Measurements from ENCODE around the gene ZC3H12C. TPM values are rescaled to one million over a fixed set of nuclear protein-coding genes. Genes with fewer than 3 reads are reported as not detected.

The ZC3H12C gene
- total and polyA plus RNA-seq, 9 donors: 2.5 to 21.0 (median 16.2) TPM

DNA sequence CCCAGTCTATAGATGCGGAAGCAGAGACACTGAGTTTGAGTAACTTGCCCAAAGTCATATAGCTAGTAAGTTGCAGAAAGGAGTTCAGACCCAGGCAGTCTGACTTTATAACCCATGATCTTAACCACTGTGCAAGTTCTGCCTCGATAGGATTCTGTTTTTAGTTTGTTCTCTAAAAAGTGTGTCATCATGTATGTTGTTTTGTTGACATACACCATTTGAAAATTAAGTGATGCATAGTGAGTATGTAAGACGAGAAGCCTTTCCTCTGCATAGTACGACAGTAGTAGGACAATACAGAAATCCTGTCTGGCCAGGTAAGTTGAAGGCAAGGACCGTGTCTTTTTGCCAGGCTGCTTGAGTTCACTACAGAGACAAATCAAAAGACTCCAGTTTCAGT is 3.3 kb downstream of the ZC3H12C start:
- Histone ChIP-seq H3K27ac (no peak overlapping the region), H3K36me3 (no peaks in the 10 kb centered on the region), H3K27me3 (no peaks in the 10 kb centered on the region), H3K4me1 (ENCODE audit: insufficient read depth) (peaks cover 4% of the 10 kb centered on the region), H3K4me3 (no peak overlapping the region), H3K9me3 (no peaks in the 10 kb centered on the region)
- DNase-seq: no peak
- 85 to 89% (median 88%) methylated on average over 5 of the region's 5 CpGs for WGBS, 3 donors
- TF ChIP-seq EP300 (IDR thresholded peaks at IDR 0.05) (no peak), POLR2A (IDR thresholded peaks at IDR 0.05) (no peak)
- TF ChIP-seq, protein P1, sequence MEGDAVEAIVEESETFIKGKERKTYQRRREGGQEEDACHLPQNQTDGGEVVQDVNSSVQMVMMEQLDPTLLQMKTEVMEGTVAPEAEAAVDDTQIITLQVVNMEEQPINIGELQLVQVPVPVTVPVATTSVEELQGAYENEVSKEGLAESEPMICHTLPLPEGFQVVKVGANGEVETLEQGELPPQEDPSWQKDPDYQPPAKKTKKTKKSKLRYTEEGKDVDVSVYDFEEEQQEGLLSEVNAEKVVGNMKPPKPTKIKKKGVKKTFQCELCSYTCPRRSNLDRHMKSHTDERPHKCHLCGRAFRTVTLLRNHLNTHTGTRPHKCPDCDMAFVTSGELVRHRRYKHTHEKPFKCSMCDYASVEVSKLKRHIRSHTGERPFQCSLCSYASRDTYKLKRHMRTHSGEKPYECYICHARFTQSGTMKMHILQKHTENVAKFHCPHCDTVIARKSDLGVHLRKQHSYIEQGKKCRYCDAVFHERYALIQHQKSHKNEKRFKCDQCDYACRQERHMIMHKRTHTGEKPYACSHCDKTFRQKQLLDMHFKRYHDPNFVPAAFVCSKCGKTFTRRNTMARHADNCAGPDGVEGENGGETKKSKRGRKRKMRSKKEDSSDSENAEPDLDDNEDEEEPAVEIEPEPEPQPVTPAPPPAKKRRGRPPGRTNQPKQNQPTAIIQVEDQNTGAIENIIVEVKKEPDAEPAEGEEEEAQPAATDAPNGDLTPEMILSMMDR (IDR thresholded peaks at IDR 0.05): no peak
- intact Hi-C loops (cut with DNase I): loop anchor here in 2 of 4 donors (10.0 kb wide), 2 partner anchors 142 to 328 kb away; partner anchors contain the start of gene FDX1 (in 1 of the 2)

DNA sequence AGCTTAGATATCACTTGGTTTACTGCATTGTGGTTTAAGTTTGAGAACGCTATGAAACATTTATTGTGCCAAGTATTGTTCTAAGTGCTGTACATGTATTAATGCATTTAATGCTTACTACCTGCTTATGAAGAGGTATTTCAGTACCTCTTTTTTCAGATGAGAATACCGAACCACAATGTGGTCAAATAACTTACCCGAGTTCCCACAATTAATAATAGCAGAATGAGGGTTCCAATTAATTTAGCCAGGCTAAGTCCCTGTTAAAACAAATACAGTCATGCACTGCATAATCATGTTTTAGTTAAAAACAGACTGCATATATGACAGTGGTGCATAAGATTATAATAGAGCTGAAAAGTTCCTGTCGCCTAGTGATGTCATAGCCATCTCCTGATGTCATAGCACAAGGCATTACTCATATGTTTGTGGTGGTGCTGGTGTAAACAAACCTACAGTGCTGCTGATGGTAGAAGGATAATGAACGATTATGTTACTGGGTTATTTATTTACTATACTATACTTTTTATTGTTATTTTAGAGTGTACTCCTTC is 4.3 kb downstream of the ZC3H12C start:
- intact Hi-C loops (cut with DNase I): loop anchor here in 2 of 4 donors (10.0 kb wide), 2 partner anchors 143 to 327 kb away; partner anchors contain the start of gene FDX1 (in 1 of the 2)
- H3K36me3 ChIP-seq: no peaks in the 10 kb centered on the region
- no peak for DNase-seq
- peaks cover 4% of the 10 kb centered on the region for H3K4me1 ChIP-seq (ENCODE audit: insufficient read depth)
- H3K27me3 ChIP-seq: no peaks in the 10 kb centered on the region
- no peak overlapping the region for H3K4me3 ChIP-seq
- H3K9me3 ChIP-seq: no peaks in the 10 kb centered on the region
- no peak overlapping the region for H3K27ac ChIP-seq
- TF ChIP-seq EP300 (IDR thresholded peaks at IDR 0.05) (no peak), POLR2A (IDR thresholded peaks at IDR 0.05) (no peak)
- TF ChIP-seq, protein P1 (IDR thresholded peaks at IDR 0.05): no peak
- 91 to 95% (median 92%) methylated on average over 5 of the region's 5 CpGs for WGBS, 3 donors

DNA sequence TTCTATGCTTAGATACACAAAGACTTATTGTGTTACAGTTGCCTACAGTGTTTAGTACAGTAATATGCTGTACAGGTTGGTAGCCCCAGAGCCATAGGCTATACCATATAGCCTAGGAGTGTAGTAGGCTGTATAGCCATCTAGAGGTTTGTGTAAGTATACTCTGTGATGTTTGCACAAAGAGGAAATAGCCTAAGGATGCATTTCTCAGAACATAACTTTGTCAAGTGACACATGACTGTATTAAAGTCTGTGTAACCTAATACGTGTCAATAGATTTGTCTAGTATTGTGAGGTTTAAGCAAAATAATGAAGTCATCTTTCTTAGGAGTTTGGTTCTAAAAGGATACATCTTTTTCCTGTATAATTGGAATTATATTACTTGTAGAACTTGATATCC is 5.5 kb downstream of the ZC3H12C start:
- Histone ChIP-seq H3K4me1 (ENCODE audit: insufficient read depth) (peaks cover 4% of the 10 kb centered on the region), H3K27ac (no peak overlapping the region), H3K9me3 (no peaks in the 10 kb centered on the region), H3K27me3 (no peaks in the 10 kb centered on the region), H3K36me3 (no peaks in the 10 kb centered on the region), H3K4me3 (no peak overlapping the region)
- DNase-seq: no peak
- TF ChIP-seq, protein P1 (IDR thresholded peaks at IDR 0.05): no peak
- intact Hi-C loops (cut with DNase I): loop anchor here in 2 of 4 donors (10.0 kb wide), 2 partner anchors 144 to 326 kb away; partner anchors contain the start of gene FDX1 (in 1 of the 2)
- WGBS, 3 donors: 88 to 97% (median 93%) methylated on average over 1 of the region's 1 CpG

DNA sequence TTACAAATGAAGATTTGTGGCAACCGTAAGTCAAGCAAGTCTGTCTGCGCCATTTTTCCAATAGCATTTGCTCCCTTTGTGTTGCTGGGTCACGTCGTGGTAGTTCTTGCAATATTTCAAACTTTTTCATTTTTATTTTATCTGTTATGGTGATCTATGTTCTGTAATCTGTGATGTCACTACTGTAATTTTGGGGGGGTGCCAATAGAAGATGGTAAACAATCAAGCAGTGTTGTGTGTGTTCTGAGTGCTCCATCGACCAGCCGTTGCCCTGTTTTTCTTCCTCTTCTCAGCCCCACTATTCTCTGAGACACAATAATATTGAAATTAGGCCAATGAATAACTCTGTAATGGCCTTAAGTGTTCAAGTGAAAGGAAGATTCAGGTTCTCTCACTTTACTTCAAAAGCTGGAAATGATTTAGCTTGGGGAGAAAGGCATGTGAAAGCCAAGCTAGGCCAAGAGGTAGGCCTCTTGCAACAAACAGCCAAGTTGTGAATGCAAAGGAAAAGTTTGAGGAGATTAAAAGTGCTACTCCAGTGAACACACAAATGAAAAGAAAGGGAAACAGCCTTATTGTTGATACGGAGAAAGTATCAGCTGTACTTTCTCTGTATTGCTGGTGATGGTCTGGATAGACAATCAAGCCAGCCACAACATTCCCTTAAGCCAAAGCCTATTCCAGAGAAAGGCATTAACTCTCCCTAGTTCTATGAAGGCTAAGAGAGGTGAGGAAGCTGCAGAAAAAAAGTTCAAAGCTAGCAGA is 7.5 kb downstream of the ZC3H12C start:
- no peaks in the 10 kb centered on the region for H3K36me3 ChIP-seq
- H3K27me3 ChIP-seq: no peaks in the 10 kb centered on the region
- H3K4me3 ChIP-seq: no peak overlapping the region
- peaks cover 4% of the 10 kb centered on the region for H3K4me1 ChIP-seq (ENCODE audit: insufficient read depth)
- peak overlapping the region in 1 of 2 donors; percentile 13 for H3K27ac ChIP-seq
- 33 to 48% (median 47%) methylated on average over 7 of the region's 7 CpGs for WGBS, 3 donors
- no peaks in the 10 kb centered on the region for H3K9me3 ChIP-seq
- DNase-seq: no peak
- TF ChIP-seq, protein P1 (IDR thresholded peaks at IDR 0.05): no peak
- no peak for TF ChIP-seq EP300 (IDR thresholded peaks at IDR 0.05)
- no peak for TF ChIP-seq POLR2A (IDR thresholded peaks at IDR 0.05)
- intact Hi-C loops (cut with DNase I): no loop called here

Data from ovary (tissue), 9 donors.